A549 (cell line): Measurements from ENCODE around the gene SLC35G1. TPM values are rescaled to one million over a fixed set of nuclear protein-coding genes. Genes with fewer than 3 reads are reported as not detected.
A peak's percentile ranks its signal among the peaks of the same experiment; 100 is the strongest.

Experiments
- ATAC-seq, 2 experiments: fragments of 200-7000 bp in 1 of 2; fragments of >200 bp in 1 of 2; cut with Nextera tagmentation in 1 of 2; cut with Tn5 transposase in 1 of 2; 3 replicates each; pipeline versions ENCODE4 v1.8.0 to v1.9.1; 2018 to 2020; ENCODE audit warnings: mild to moderate bottlenecking in 1 of 2, moderate library complexity in 1 of 2
- CTCF ChIA-PET: fragments of 300-600 bp; sonication (Branson Sonifier 250); formaldehyde crosslinking; extraction: SDS; loops from one replicate; lab custom pipeline; 2021; ENCODE audit warnings: antibody characterized with exemption, inconsistent platforms; lab: Yijun Ruan, JAX
- POLR2A ChIA-PET: fragments of 350-600 bp; formaldehyde crosslinking; extraction: SDS; loops from one replicate; lab custom pipeline; 2021; ENCODE audit warnings: antibody characterized with exemption, inconsistent platforms; lab: Yijun Ruan, JAX
- DNase-seq, 2 experiments: peaks; one replicate each; pipeline versions ENCODE4 v3.0.0 to v3.0.0-alpha.2; 2011 to 2016; ENCODE audit warnings: low read depth in 1 of 2, low spot score in 1 of 2
- FAIRE-seq: peaks from 2 replicates; lab custom pipeline; 2011; peaks lifted over from hg19 to GRCh38; lab: Jason Lieb, UNC
- H3K27ac ChIP-seq, 2 experiments: fragments of >200 bp; sonication (Bioruptor Twin); formaldehyde crosslinking; 3 replicates each; pipeline ENCODE4 v1.5.1; 2016 to 2017
- H3K4me1 ChIP-seq: fragments of >200 bp; sonication (Bioruptor Twin); formaldehyde crosslinking; 3 replicates; pipeline ENCODE4 v1.6.1; 2016
- H3K4me2 ChIP-seq: fragments of >200 bp; sonication (Bioruptor Twin); formaldehyde crosslinking; 3 replicates; pipeline ENCODE4 v1.6.1; 2016
- H3K4me3 ChIP-seq: fragments of >200 bp; sonication (Bioruptor Twin); formaldehyde crosslinking; 3 replicates; pipeline ENCODE4 v1.5.1; 2016
- H3K9me3 ChIP-seq: fragments of >200 bp; sonication (Bioruptor Twin); formaldehyde crosslinking; 3 replicates; pipeline ENCODE4 v1.6.1; 2016
- BHLHE40 ChIP-seq: IDR thresholded peaks from 2 replicates; pipeline ENCODE4 v1.6.1; 2012; ENCODE audit warnings: low read depth, low read length, inconsistent platforms
- CBX8 ChIP-seq: fragments of 200-600 bp; sonication (generic); IDR thresholded peaks from 2 replicates; pipeline ENCODE4 v1.6.1; 2016
- CHD2 ChIP-seq: fragments of 150-350 bp; IDR thresholded peaks from 2 replicates; pipeline ENCODE4 v1.6.1; 2014; ENCODE audit warnings: low read length; ENCODE audit not compliant: partially characterized antibody
- EHMT2 ChIP-seq: fragments of 200-600 bp; sonication (generic); IDR thresholded peaks from 2 replicates; pipeline ENCODE4 v1.6.1; 2016; ENCODE audit warnings: antibody characterized with exemption, low read depth, mild to moderate bottlenecking, moderate library complexity
- ESRRA ChIP-seq: fragments of 150-350 bp; IDR thresholded peaks from 2 replicates; pipeline ENCODE4 v1.6.1; 2014; ENCODE audit warnings: mild to moderate bottlenecking, low read length, borderline replicate concordance
- FOSL2 ChIP-seq, 2 experiments: fragments of 450-650 bp in 1 of 2; fragments of >200 bp in 1 of 2; sonication (Bioruptor Twin) in 1 of 2; formaldehyde crosslinking; IDR thresholded peaks; 2 replicates each; pipeline versions ENCODE4 v1.5.0 to v1.6.1; 2016 to 2020; ENCODE audit warnings: mild to moderate bottlenecking in 1 of 2, moderate library complexity in 1 of 2
- HDAC2 ChIP-seq: fragments of 200-600 bp; sonication (generic); IDR thresholded peaks from 2 replicates; pipeline ENCODE4 v1.6.1; 2016
- HOXA7 ChIP-seq: fragments of 250-450 bp; sonication (Bioruptor Pico); IDR thresholded peaks from 2 replicates; pipeline ENCODE4 v1.5.0; 2020; ENCODE audit warnings: mild to moderate bottlenecking, moderate library complexity
- JUN ChIP-seq, 2 experiments: fragments of >200 bp; sonication (Bioruptor Twin); formaldehyde crosslinking; IDR thresholded peaks; 2 replicates in 1 of 2; 3 replicates in 1 of 2; pipeline ENCODE4 v1.6.1; 2016 to 2017
- JUNB ChIP-seq: fragments of >200 bp; sonication (Bioruptor Twin); formaldehyde crosslinking; IDR thresholded peaks from 2 replicates; pipeline ENCODE4 v1.6.1; 2016
- KDM1A ChIP-seq: fragments of 200-600 bp; sonication (generic); IDR thresholded peaks from 2 replicates; pipeline ENCODE4 v1.6.1; 2016; ENCODE audit warnings: low read depth, mild to moderate bottlenecking
- MAFK ChIP-seq: fragments of 450-650 bp; IDR thresholded peaks from 2 replicates; pipeline ENCODE4 v1.6.1; 2014; ENCODE audit not compliant: partially characterized antibody
- MYC ChIP-seq: IDR thresholded peaks from 2 replicates; pipeline ENCODE4 v1.6.1; 2012; ENCODE audit warnings: mild to moderate bottlenecking, inconsistent platforms, low read length, improper control_type of control experiment, borderline replicate concordance
- NFE2L2 ChIP-seq: fragments of 150-350 bp; conservative IDR thresholded peaks from 2 replicates; pipeline ENCODE4 v1.6.1; 2014; ENCODE audit warnings: low read length
- NPAS2 ChIP-seq: fragments of 250-450 bp; sonication (Bioruptor Pico); IDR thresholded peaks from 2 replicates; pipeline ENCODE4 v1.8.0; 2022; ENCODE audit warnings: mild to moderate bottlenecking, moderate library complexity, borderline replicate concordance
- NR3C1 ChIP-seq: fragments of >200 bp; sonication (Bioruptor Twin); formaldehyde crosslinking; IDR thresholded peaks from 3 replicates; pipeline ENCODE4 v1.6.1; 2017
- PHF8 ChIP-seq: fragments of 200-600 bp; sonication (generic); IDR thresholded peaks from 2 replicates; pipeline ENCODE4 v1.6.1; 2016; ENCODE audit warnings: low read depth, mild to moderate bottlenecking, antibody characterized with exemption, moderate library complexity, borderline replicate concordance
- POLR2A ChIP-seq: IDR thresholded peaks from 2 replicates; pipeline ENCODE4 v1.6.1; 2012; ENCODE audit warnings: mild to moderate bottlenecking, low read length
- RAD21 ChIP-seq, 2 experiments: fragments of >200 bp in 1 of 2; sonication (Bioruptor Twin) in 1 of 2; formaldehyde crosslinking in 1 of 2; IDR thresholded peaks in 1 of 2; conservative IDR thresholded peaks in 1 of 2; 2 replicates in 1 of 2; 3 replicates in 1 of 2; pipeline ENCODE4 v1.6.1; 2012 to 2018; ENCODE audit warnings: inconsistent platforms in 1 of 2
- RARB ChIP-seq: fragments of 250-450 bp; sonication (Bioruptor Pico); IDR thresholded peaks from 2 replicates; pipeline ENCODE4 v1.8.0; 2021; ENCODE audit warnings: mild to moderate bottlenecking, moderate library complexity
- RCOR1 ChIP-seq: fragments of 150-350 bp; IDR thresholded peaks from 2 replicates; pipeline ENCODE4 v1.6.1; 2014; ENCODE audit warnings: antibody characterized with exemption, low read length, low read depth
- SMC3 ChIP-seq: fragments of >200 bp; sonication (Bioruptor Twin); formaldehyde crosslinking; IDR thresholded peaks from 3 replicates; pipeline ENCODE4 v1.6.1; 2018; ENCODE audit warnings: inconsistent platforms
- ZC3H11A ChIP-seq: fragments of 450-650 bp; IDR thresholded peaks from 2 replicates; pipeline ENCODE4 v1.6.1; 2014; ENCODE audit warnings: antibody characterized with exemption, mild to moderate bottlenecking
- WGBS: methylation state at CpG from one replicate; pipeline ENCODE4 v1.1.6; 2017; ENCODE audit errors: missing lambda C conversion rate; 5-methylcytosine and 5-hydroxymethylcytosine counted together
- polyA plus RNA-seq, 4 experiments: library from polyadenylated mRNA; depleted of rRNA in 3 of 4; stranded (reverse); fragments of >200 nt; fragmentation: RNase III in 1 of 4; extraction: RNeasy Plus Mini Kit Qiagen cat#74134 plus additional on column Dnase treatment in 1 of 4; gene quantifications; 2 replicates in 3 of 4; 3 replicates in 1 of 4; pipeline ENCODE4 v1.2.3, GENCODE V29; 2011 to 2017
- TF ChIP-seq, protein P1 (sequence below): fragments of >200 bp; sonication (Bioruptor Twin); formaldehyde crosslinking; IDR thresholded peaks from 3 replicates; pipeline ENCODE4 v1.5.1; 2016
- TF ChIP-seq, protein P2 (sequence below): fragments of 450-650 bp; IDR thresholded peaks from 2 replicates; pipeline ENCODE4 v1.6.1; 2014; ENCODE audit warnings: antibody characterized with exemption
- TF ChIP-seq, protein P3 (sequence below): fragments of >200 bp; sonication (Bioruptor Twin); formaldehyde crosslinking; IDR thresholded peaks from 2 replicates; pipeline ENCODE4 v1.6.1; 2016
- TF ChIP-seq, protein P4 (sequence below): fragments of 150-350 bp; IDR thresholded peaks from 2 replicates; pipeline ENCODE4 v1.6.1; 2014; ENCODE audit warnings: low read depth, mild to moderate bottlenecking, low read length
- TF ChIP-seq, protein P5 (sequence below): fragments of >200 bp; sonication (Bioruptor Twin); formaldehyde crosslinking; IDR thresholded peaks from 3 replicates; pipeline ENCODE4 v1.6.1; 2016
- TF ChIP-seq, protein P6 (sequence below): IDR thresholded peaks from 2 replicates; pipeline ENCODE4 v1.6.1; 2012; ENCODE audit warnings: low read depth, borderline replicate concordance
- TF ChIP-seq, protein P7 (sequence below): IDR thresholded peaks from 2 replicates; pipeline ENCODE4 v1.6.1; 2012

SLC35G1 gene
- polyA plus RNA-seq, 2 of the 4 experiments (the other 2 are of a cell fraction) = 13.0 to 16.8 TPM

DNA sequence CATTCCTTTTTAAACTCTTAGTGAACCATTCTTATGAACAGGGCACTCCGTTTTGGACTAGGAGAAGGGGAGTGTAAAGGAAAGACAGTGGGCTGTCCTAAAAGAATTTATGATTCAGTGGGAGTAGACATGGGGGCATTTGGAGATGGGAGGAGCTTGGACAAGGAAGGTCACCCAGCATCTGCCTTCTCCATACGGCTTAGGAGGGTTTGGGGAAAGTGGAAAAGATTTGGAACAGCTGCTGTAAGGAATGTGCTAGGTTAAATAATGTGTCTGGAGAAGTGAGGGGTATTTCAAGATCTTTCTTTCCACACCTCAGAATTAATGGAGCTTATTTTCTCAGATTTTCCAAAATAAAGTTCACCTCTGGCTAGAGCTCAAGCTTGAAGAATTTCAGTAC is 24.0 kb downstream of the SLC35G1 start:
- peaks cover 19% of the 10 kb centered on the region; the same call in 2 of the 3 replicates for H3K4me1 ChIP-seq
- no peak for TF ChIP-seq NR3C1
- no peak for TF ChIP-seq RCOR1
- no peak for TF ChIP-seq BHLHE40
- TF ChIP-seq, protein P1, sequence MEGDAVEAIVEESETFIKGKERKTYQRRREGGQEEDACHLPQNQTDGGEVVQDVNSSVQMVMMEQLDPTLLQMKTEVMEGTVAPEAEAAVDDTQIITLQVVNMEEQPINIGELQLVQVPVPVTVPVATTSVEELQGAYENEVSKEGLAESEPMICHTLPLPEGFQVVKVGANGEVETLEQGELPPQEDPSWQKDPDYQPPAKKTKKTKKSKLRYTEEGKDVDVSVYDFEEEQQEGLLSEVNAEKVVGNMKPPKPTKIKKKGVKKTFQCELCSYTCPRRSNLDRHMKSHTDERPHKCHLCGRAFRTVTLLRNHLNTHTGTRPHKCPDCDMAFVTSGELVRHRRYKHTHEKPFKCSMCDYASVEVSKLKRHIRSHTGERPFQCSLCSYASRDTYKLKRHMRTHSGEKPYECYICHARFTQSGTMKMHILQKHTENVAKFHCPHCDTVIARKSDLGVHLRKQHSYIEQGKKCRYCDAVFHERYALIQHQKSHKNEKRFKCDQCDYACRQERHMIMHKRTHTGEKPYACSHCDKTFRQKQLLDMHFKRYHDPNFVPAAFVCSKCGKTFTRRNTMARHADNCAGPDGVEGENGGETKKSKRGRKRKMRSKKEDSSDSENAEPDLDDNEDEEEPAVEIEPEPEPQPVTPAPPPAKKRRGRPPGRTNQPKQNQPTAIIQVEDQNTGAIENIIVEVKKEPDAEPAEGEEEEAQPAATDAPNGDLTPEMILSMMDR = no peak
- no peak for TF ChIP-seq NPAS2 (CRISPR knock-in tag)
- TF ChIP-seq ESRRA = no peak
- TF ChIP-seq, protein P2, sequence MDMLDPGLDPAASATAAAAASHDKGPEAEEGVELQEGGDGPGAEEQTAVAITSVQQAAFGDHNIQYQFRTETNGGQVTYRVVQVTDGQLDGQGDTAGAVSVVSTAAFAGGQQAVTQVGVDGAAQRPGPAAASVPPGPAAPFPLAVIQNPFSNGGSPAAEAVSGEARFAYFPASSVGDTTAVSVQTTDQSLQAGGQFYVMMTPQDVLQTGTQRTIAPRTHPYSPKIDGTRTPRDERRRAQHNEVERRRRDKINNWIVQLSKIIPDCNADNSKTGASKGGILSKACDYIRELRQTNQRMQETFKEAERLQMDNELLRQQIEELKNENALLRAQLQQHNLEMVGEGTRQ = no peak
- TF ChIP-seq, protein P3, sequence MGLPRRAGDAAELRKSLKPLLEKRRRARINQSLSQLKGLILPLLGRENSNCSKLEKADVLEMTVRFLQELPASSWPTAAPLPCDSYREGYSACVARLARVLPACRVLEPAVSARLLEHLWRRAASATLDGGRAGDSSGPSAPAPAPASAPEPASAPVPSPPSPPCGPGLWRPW = no peak
- TF ChIP-seq NFE2L2 = no peak
- TF ChIP-seq JUN (IDR thresholded peaks at IDR 0.05) = no peak
- TF ChIP-seq FOSL2 (IDR thresholded peaks at IDR 0.05) = no peak
- TF ChIP-seq FOSL2 (CRISPR knock-in tag; IDR thresholded peaks at IDR 0.05) = no peak
- no peak for TF ChIP-seq JUNB
- no peak for TF ChIP-seq RARB (CRISPR knock-in tag)
- TF ChIP-seq ZC3H11A = no peak
- no peak for TF ChIP-seq KDM1A
- DNase-seq = no peak
- FAIRE-seq = no peak
- peak overlapping the region in 1 of 2 experiments; percentile 62; a peak in 4 of 6 replicates for H3K27ac ChIP-seq
- ATAC-seq = peak in 1 of 2 experiments; percentile 48; a peak in 3 of 6 replicates
- ChIA-PET POLR2A (no interaction called here), CTCF (interaction anchor here (0.5 to 3.2 kb wide), 36 partner anchors 7 to 526 kb away, joined by 3 to 106 read pairs (median 6); no protein-coding TSS in a partner anchor)
- 69% methylated on average over 2 of the region's 2 CpGs for WGBS
- no peak overlapping the region for H3K4me3 ChIP-seq
- H3K9me3 ChIP-seq = no peaks in the 10 kb centered on the region
- H3K4me2 ChIP-seq = no peak overlapping the region

DNA sequence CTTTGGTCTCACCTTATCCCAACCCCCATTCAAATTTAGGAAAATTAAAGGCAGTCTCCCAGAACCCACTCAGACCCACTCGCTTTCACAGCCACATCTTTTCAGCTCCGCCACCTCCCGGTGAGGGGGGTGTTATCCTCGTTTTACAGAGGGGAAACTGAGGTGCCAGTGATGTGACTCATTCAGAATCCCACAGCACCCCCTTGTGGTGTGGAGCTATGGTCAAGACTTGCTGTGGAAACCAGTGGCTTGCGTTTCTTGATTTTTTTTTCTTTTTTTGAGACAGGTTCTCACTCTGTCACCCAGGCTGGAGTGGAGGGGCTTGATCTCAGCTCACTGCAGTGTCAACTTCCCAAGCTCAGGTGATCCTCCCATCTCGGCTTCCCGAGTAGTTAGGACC is 27.6 kb downstream of the SLC35G1 start:
- Histone ChIP-seq H3K9me3 (no peaks in the 10 kb centered on the region), H3K4me1 (peaks cover 13% of the 10 kb centered on the region; the same call in 2 of the 3 replicates), H3K4me2 (no peak overlapping the region), H3K27ac (no peak overlapping the region), H3K4me3 (no peak overlapping the region)
- CTCF ChIA-PET = interaction anchor here (0.6 to 1.8 kb wide), 11 partner anchors 9 to 1641 kb away, joined by 3 to 6 read pairs (median 3); no protein-coding TSS in a partner anchor
- DNase-seq (peak in 1 of 2 experiments; percentile 20), ATAC-seq (no peak), FAIRE-seq (no peak)
- 78% methylated on average over 7 of the region's 7 CpGs for WGBS
- POLR2A ChIA-PET = interaction anchor here (0.5 kb wide), 1 partner anchor 150 kb away, joined by 5 read pairs; no protein-coding TSS in a partner anchor
- TF ChIP-seq MYC = no peak
- no peak for TF ChIP-seq POLR2A
- TF ChIP-seq HOXA7 (CRISPR knock-in tag) = no peak
- no peak for TF ChIP-seq JUNB
- no peak for TF ChIP-seq FOSL2 (IDR thresholded peaks at IDR 0.05)
- peak; percentile 48; the same call in 1 of the 2 replicates for TF ChIP-seq FOSL2 (CRISPR knock-in tag; IDR thresholded peaks at IDR 0.05)
- no peak for TF ChIP-seq RARB (CRISPR knock-in tag)
- no peak for TF ChIP-seq CBX8
- TF ChIP-seq PHF8 = no peak
- no peak for TF ChIP-seq MAFK
- TF ChIP-seq RAD21 (conservative IDR thresholded peaks at IDR 0.05 in 1 of 2, IDR thresholded peaks at IDR 0.05 in 1 of 2) = peak; percentile 25 to 28; a peak in 2 of 5 replicates
- no peak for TF ChIP-seq HDAC2
- TF ChIP-seq EHMT2 = no peak
- TF ChIP-seq, protein P4, sequence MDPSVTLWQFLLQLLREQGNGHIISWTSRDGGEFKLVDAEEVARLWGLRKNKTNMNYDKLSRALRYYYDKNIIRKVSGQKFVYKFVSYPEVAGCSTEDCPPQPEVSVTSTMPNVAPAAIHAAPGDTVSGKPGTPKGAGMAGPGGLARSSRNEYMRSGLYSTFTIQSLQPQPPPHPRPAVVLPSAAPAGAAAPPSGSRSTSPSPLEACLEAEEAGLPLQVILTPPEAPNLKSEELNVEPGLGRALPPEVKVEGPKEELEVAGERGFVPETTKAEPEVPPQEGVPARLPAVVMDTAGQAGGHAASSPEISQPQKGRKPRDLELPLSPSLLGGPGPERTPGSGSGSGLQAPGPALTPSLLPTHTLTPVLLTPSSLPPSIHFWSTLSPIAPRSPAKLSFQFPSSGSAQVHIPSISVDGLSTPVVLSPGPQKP = no peak
- no peak for TF ChIP-seq CHD2
- TF ChIP-seq, protein P5, sequence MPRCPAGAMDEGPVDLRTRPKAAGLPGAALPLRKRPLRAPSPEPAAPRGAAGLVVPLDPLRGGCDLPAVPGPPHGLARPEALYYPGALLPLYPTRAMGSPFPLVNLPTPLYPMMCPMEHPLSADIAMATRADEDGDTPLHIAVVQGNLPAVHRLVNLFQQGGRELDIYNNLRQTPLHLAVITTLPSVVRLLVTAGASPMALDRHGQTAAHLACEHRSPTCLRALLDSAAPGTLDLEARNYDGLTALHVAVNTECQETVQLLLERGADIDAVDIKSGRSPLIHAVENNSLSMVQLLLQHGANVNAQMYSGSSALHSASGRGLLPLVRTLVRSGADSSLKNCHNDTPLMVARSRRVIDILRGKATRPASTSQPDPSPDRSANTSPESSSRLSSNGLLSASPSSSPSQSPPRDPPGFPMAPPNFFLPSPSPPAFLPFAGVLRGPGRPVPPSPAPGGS = no peak
- TF ChIP-seq, protein P6, sequence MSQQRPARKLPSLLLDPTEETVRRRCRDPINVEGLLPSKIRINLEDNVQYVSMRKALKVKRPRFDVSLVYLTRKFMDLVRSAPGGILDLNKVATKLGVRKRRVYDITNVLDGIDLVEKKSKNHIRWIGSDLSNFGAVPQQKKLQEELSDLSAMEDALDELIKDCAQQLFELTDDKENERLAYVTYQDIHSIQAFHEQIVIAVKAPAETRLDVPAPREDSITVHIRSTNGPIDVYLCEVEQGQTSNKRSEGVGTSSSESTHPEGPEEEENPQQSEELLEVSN = no peak
- 0 out of 3 replicates have a peak, but pooled peaks have one; percentile 32 for TF ChIP-seq SMC3
- TF ChIP-seq, protein P3 = no peak
- TF ChIP-seq, protein P7, sequence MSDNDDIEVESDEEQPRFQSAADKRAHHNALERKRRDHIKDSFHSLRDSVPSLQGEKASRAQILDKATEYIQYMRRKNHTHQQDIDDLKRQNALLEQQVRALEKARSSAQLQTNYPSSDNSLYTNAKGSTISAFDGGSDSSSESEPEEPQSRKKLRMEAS = no peak
